ENCODE measurements around the gene C10orf143. TPM values are rescaled to one million over a fixed set of nuclear protein-coding genes. Genes with fewer than 3 reads are reported as not detected.

The C10orf143 gene
- total and polyA plus RNA-seq, 2 of the 8 experiments (the other 6 are each of a cell fraction or from before 2014, with no cell fraction given), result 1.6 to 2.0 TPM

DNA sequence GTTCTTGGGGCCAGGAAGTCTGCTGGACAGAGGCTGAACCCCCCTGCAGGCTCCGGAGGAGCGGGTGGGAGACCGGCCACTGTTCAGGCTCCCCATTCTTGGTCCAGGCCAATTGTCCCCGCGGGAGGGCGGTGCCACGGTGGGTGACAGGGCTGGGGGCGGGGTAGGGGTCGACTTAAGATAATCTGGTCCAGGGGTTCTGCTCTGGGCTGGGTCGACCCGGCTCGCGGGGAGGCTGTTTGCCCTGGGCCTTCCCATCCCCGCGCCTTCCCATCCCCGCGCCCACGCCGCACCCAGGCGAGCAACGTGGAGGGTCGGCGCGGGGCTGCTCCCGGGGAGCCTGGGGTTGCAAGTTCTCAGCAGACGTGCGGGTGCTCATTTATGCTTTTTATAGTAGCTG, 18.3 kb upstream of the C10orf143 start (continued):
- no peak for TF ChIP-seq CTBP2 (IDR thresholded peaks at IDR 0.05; ENCODE audit: borderline replicate concordance, insufficient read depth, insufficient read length, low read length)
- TF ChIP-seq NANOG (IDR thresholded peaks at IDR 0.05; ENCODE audit: insufficient read depth, low read depth, low read length, poor library complexity, severe bottlenecking), result no peak

All from H1 (cell line).